NCI-H146 treated with DMSO at 0.1 percent for 48 hours (cell line): ENCODE measurements around the gene HK3.

Source experiments
- DNase-seq: peaks from one replicate; lab custom pipeline; 2025; ENCODE audit not compliant: unreplicated experiment; lab: John Stamatoyannopoulos, UW

Gene HK3

DNA sequence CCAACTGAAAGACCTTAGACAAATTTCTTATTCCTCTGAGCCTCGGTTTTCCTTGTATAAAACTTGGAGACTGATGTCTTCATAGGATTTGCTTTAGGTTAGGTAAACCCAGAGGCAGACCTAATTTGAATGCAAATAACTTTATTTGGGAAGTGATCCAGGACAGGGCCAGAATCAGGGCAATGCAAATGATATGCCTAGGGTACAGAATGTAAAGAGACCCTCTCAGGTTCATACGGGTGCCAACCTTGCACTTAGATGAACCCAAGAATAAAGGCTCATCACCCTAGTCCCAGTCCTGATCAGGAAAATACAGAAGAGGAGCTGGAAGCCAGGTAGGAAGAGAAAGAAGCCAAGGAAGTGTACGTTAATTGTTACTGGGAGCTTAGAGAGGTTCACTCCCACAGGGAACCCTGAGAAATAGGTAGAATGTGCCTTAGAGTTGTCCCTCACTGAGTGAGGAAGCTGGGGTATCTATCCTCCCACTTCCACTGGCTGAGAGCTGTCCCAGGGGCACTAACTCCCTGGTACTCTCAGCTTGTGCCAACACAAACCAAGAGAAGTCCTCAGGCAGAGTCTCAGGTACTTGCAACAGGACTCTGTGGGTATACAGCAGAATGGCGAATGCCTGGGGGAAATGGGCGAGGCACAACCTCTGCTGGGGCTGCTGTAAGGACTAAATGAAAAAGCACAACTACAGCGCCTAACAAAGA, 3.1 kb upstream of the HK3 start:
- no peak for DNase-seq

- DNase-seq = no peak
These were observed 2.3 kb upstream of the HK3 start for GRCh38 chr5:176901260-176902101.

- no peak for DNase-seq
These were observed 1.6 kb upstream of the HK3 start for GRCh38 chr5:176900780-176901204.

DNA sequence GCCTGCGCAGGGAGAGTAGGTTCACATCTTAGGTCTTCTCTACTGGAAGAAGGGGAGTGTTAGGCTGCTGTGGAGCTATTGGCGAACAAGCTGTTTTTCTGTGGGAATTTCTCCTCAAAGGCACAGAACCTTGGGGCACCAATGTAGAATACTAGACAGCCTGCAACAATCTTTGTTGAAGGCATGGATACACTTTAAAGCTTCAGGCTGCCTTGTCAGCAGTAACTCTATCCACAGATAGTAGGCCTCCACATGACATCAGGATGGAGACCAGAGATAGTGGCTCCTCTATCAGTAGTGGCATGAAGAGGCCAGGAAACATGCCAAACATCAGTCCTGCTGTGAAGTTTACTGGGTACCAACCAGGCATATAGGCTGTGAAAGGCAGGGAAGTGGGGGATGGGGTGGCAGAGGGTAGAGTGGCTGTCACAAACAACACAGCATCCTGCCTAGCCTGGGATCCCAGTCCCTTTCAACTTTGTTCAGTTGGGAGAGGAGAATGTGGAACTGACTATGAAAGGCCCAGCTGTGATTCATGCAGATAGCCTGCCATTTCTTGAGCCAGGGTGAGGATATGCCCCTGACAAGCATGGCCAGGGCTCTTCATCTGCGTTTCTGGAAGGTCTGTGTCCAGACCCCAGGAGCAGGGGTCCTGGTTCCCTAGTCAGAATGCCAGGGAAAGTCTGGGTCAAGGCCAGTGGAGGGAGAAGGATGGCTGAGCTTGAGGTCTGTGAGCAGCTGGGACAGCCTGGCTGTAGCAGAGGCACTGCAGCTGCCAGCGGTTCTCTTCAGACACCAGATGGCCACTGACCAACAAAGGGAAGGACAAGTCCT, 1.0 kb upstream of the HK3 start:
- DNase-seq = no peak

- DNase-seq = no peak
These were observed 1.9 kb downstream of the HK3 start for GRCh38 chr5:176897263-176897662.

- DNase-seq = no peak
These were observed 3.3 kb downstream of the HK3 start for GRCh38 chr5:176895831-176896230.

- DNase-seq = no peak
These were observed 4.8 kb downstream of the HK3 start for GRCh38 chr5:176894298-176894697.

- no peak for DNase-seq
These were observed 6.5 kb downstream of the HK3 start for GRCh38 chr5:176892663-176893062.

GRCh38 chr5:176891331-176891958, 7.7 kb downstream of the HK3 start:
- DNase-seq = no peak

- no peak for DNase-seq
These were observed 8.5 kb downstream of the HK3 start for GRCh38 chr5:176890455-176891330.

GRCh38 chr5:176889321-176890280, 9.5 kb downstream of the HK3 start:
- DNase-seq = no peak

DNA sequence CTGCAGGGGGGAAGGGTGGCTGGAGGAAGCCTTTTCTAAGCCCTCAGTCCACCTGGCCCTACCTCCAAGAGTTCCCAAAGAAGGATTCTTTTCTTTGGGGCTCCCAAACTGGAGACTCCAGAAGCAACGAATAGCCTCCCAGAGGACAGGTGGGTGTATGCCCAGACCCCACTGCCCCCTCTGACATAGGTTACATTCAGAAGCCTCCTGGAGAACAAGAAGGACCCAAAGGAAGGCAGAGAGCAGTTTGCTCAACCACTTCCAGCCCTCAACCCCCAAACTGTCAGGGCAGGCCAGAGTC, 10.3 kb downstream of the HK3 start:
- DNase-seq = no peak

DNA sequence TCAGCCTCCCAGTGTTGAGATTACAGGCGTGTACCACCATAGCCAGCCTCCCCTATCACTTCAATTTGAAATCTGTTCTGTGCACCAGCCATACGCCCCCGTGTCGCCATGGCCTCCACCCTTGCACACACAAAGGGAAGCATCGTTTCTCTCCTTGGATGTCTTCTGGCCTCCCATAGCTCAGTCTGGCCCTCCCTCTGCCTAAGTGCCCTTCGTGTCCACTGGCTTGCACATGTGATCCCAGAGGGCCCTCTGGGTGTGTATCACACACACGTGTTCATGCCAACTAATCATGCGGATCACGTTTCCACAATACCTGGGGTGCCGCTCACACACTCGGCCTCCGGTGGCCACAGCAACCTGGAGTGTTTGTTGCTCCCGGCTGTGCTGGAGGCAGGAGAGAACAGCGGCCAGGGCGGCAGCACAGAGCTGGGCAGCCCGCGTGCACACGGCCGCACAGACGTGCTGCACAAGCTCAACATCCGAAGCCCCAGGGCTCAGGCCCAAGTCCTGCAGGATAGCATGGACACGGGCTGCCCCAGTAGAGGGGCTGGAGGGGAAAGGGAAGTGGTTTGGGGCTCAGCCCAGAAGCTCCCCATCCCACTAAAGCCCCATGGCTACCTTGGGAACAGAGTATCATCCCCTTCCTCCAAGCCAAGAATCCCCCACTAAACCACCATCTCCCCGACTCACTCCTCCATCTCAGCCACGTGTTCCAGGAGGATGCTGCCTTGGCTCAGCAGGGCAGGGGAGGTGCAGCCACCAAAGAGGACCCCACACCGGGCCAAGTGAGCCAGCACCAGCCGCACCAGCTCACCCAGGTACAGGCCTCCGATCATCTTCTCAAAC, 10.9 kb downstream of the HK3 start:
- DNase-seq = no peak

GRCh38 chr5:176887252-176887849, 11.8 kb downstream of the HK3 start:
- DNase-seq = no peak

DNA sequence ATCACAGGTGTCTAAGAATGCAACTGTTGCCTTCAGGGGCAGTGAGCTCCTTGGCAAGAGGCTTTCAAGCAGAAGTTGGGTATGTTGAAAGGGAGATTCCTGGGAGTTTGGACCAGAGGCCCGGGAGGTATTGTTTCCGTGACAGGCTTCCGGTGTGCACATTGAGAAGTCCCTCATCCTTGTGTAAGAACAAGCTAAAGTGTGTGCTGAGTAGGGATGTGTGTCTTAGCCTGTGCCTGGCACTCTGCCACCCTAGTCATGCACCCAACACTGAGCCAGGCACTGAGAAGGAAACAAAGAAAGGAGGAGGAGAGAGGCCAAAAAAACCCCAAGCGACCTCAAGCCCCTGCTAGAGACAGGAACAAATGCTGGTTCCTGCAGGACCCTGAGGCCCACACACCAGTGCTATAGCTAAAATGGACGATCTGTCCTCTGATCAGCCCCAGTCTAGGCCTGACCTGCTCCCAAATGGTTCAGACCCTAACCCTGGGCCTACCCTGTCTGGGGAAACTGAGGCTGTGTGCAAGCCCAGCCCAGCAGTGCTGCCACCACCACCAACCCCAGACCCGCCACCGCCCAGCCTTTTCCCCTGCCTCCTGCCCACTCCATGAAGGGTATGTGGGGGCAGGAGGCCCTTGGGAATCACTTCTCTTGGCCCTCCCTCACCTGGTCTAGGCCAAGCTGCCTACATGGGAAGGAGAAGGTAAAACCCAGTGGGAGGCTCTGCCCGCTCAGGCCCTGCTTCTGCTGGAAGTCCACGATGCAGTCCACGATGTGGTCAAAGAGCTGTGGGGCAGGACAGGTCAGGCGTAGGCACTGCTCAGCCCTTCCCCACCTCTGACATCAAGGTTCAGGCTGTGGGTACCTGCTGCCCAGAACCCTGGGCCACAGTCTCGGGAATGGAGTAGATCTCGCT, 12.6 kb downstream of the HK3 start:
- no peak for DNase-seq

DNA sequence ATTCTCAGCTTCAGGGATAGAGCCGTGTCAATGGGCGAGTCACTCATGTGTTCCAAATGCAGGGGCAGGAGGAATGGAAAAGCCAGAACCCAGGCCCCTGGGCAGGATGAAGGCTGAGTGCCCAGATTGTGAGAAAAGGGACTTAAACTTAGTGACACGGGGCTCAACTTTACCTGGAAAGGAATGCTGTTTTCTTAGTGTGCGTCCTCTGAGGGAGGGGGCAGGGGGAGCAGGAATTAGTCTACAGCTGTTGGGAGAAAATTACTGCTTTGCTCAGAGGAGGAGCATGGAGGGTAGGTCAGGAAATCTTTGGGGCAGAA, 14.6 kb downstream of the HK3 start:
- no peak for DNase-seq
